RWPE1 (cell line): ENCODE results near the gene CPS1.

Experiments used
- CTCF ChIA-PET: fragments of 350-600 bp; sonication (Branson Sonifier 250); formaldehyde crosslinking; extraction: SDS; loops from one replicate; lab custom pipeline; 2021; lab: Yijun Ruan, JAX
- POLR2A ChIA-PET: fragments of 400-600 bp; formaldehyde crosslinking; extraction: SDS; loops from one replicate; lab custom pipeline; 2020; ENCODE audit warnings: antibody characterized with exemption; ENCODE audit not compliant: low non-redundant PET; lab: Yijun Ruan, JAX
- DNase-seq: peaks from one replicate; pipeline ENCODE4 v3.0.0; 2012; ENCODE audit warnings: low spot score
- H3K27ac ChIP-seq: fragments of 450-650 bp; 2 replicates; pipeline ENCODE4 v1.5.1; 2017
- CTCF ChIP-seq: fragments of 450-650 bp; conservative IDR thresholded peaks from 2 replicates; pipeline ENCODE4 v1.5.1; 2017; ENCODE audit warnings: low read depth, mild to moderate bottlenecking

The CPS1 gene

GRCh38 chr2:210561475-210561874, 5.1 kb downstream of the CPS1 start:
- DNase-seq: no peak
- CTCF ChIA-PET: no interaction called here
- no peak overlapping the region for H3K27ac ChIP-seq
- TF ChIP-seq CTCF: no peak
- POLR2A ChIA-PET: no interaction called here

GRCh38 chr2:210562091-210562490, 5.7 kb downstream of the CPS1 start:
- no peak for TF ChIP-seq CTCF
- CTCF ChIA-PET: no interaction called here
- DNase-seq: no peak
- POLR2A ChIA-PET: no interaction called here
- no peak overlapping the region for H3K27ac ChIP-seq

- TF ChIP-seq CTCF: no peak
- no peak overlapping the region for H3K27ac ChIP-seq
- ChIA-PET POLR2A (no interaction called here), CTCF (no interaction called here)
- no peak for DNase-seq
Measured at GRCh38 chr2:210562502-210563080, 6.2 kb downstream of the CPS1 start.

GRCh38 chr2:210567279-210567678, 10.9 kb downstream of the CPS1 start:
- POLR2A ChIA-PET: no interaction called here
- no peak overlapping the region for H3K27ac ChIP-seq
- CTCF ChIA-PET: no interaction called here
- no peak for DNase-seq
- no peak for TF ChIP-seq CTCF

- DNase-seq: no peak
- ChIA-PET CTCF (no interaction called here), POLR2A (no interaction called here)
- no peak for TF ChIP-seq CTCF
- H3K27ac ChIP-seq: no peak overlapping the region
Measured at GRCh38 chr2:210568108-210568507, 11.7 kb downstream of the CPS1 start.

GRCh38 chr2:210577263-210578071, 21.1 kb downstream of the CPS1 start:
- peak; percentile 75 for TF ChIP-seq CTCF
- CTCF ChIA-PET: interaction anchor here (0.5 to 1.0 kb wide), 3 partner anchors 9 to 517 kb away, joined by 3 read pairs; no protein-coding TSS in a partner anchor

More at GRCh38 chr2:210577263-210578071, 21.1 kb downstream of the CPS1 start:
- peak; percentile 38 for DNase-seq
- H3K27ac ChIP-seq: no peak overlapping the region
- POLR2A ChIA-PET: no interaction called here
